SK-N-SH treated with all-trans-retinoic acid at 6 μM for 48 hours (cell line): ENCODE measurements around the gene DCAF5.
"Not testable (repeated sequence)": the region's sequence is repeated elsewhere in the genome, so short reads cannot be mapped to it uniquely, and the experiment has no call there.

Experiments
- ATAC-seq: fragments of 200-7000 bp; cut with Tn5 transposase; 3 replicates; pipeline ENCODE4 v1.9.1; 2020; ENCODE audit warnings: mild to moderate bottlenecking, moderate library complexity
- ARNTL ChIP-seq: fragments of 450-650 bp; formaldehyde crosslinking; IDR thresholded peaks from 2 replicates; pipeline ENCODE4 v1.5.0; 2020; ENCODE audit warnings: low read depth, mild to moderate bottlenecking, moderate library complexity, borderline replicate concordance
- BACH2 ChIP-seq: fragments of 250-450 bp; sonication (Bioruptor Pico); IDR thresholded peaks from 2 replicates; pipeline ENCODE4 v1.9.0; 2021; ENCODE audit warnings: mild to moderate bottlenecking, borderline replicate concordance
- CSDC2 ChIP-seq: fragments of 250-450 bp; sonication (Bioruptor Pico); IDR thresholded peaks from 2 replicates; pipeline ENCODE4 v1.5.0; 2020; ENCODE audit warnings: mild to moderate bottlenecking, moderate library complexity
- ESRRG ChIP-seq: fragments of 250-450 bp; sonication (Bioruptor Pico); IDR thresholded peaks from 2 replicates; pipeline ENCODE4 v1.6.1; 2021; ENCODE audit warnings: mild to moderate bottlenecking
- GLIS3 ChIP-seq: fragments of 250-450 bp; sonication (Bioruptor Pico); IDR thresholded peaks from 2 replicates; pipeline ENCODE4 v1.5.0; 2020; ENCODE audit warnings: mild to moderate bottlenecking, moderate library complexity
- ISL1 ChIP-seq: fragments of 250-450 bp; sonication (Bioruptor Pico); IDR thresholded peaks from 2 replicates; pipeline ENCODE4 v2.1.2; 2022; ENCODE audit warnings: mild to moderate bottlenecking, moderate library complexity
- OSR1 ChIP-seq: fragments of 250-450 bp; sonication (Bioruptor Pico); IDR thresholded peaks from 2 replicates; pipeline ENCODE4 v1.8.0; 2022; ENCODE audit warnings: moderate library complexity, mild to moderate bottlenecking, inconsistent platforms
- PPARA ChIP-seq: fragments of 250-450 bp; sonication (Bioruptor Pico); IDR thresholded peaks from 2 replicates; pipeline ENCODE4 v1.5.0; 2020; ENCODE audit warnings: mild to moderate bottlenecking, borderline replicate concordance
- RARB ChIP-seq: fragments of 250-450 bp; sonication (Bioruptor Pico); IDR thresholded peaks from 2 replicates; pipeline ENCODE4 v1.8.0; 2021; ENCODE audit warnings: mild to moderate bottlenecking, moderate library complexity
- TCF4 ChIP-seq: fragments of 250-450 bp; sonication (Bioruptor Pico); IDR thresholded peaks from 2 replicates; pipeline ENCODE4 v1.8.0; 2021; ENCODE audit warnings: mild to moderate bottlenecking, moderate library complexity, borderline replicate concordance
- ZC3H10 ChIP-seq: fragments of 250-450 bp; sonication (Bioruptor Pico); IDR thresholded peaks from 2 replicates; pipeline ENCODE4 v1.5.1; 2021; ENCODE audit warnings: mild to moderate bottlenecking, moderate library complexity
- ZFP3 ChIP-seq: fragments of 250-450 bp; sonication (Bioruptor Pico); IDR thresholded peaks from 2 replicates; pipeline ENCODE4 v1.5.0; 2020; ENCODE audit warnings: mild to moderate bottlenecking, moderate library complexity
- ZFP30 ChIP-seq: fragments of 450-650 bp; formaldehyde crosslinking; IDR thresholded peaks from 2 replicates; pipeline ENCODE4 v1.5.0; 2022; ENCODE audit warnings: mild to moderate bottlenecking, moderate library complexity
- ZNF565 ChIP-seq: fragments of 450-650 bp; formaldehyde crosslinking; conservative IDR thresholded peaks from 2 replicates; pipeline ENCODE4 v1.5.0; 2020; ENCODE audit warnings: low read depth, mild to moderate bottlenecking, moderate library complexity
- ZNF70 ChIP-seq: fragments of 450-650 bp; formaldehyde crosslinking; IDR thresholded peaks from 2 replicates; pipeline ENCODE4 v1.5.0; 2020; ENCODE audit warnings: mild to moderate bottlenecking, moderate library complexity
- ZNF8 ChIP-seq: fragments of 450-650 bp; formaldehyde crosslinking; IDR thresholded peaks from 2 replicates; pipeline ENCODE4 v1.5.0; 2020; ENCODE audit warnings: mild to moderate bottlenecking, moderate library complexity
- TF ChIP-seq, protein P1 (sequence below): fragments of 250-450 bp; sonication (Bioruptor Pico); IDR thresholded peaks from 2 replicates; pipeline ENCODE4 v1.5.1; 2020; ENCODE audit warnings: low read depth, mild to moderate bottlenecking, moderate library complexity
- TF ChIP-seq, protein P2 (sequence below): fragments of 250-450 bp; sonication (Bioruptor Pico); IDR thresholded peaks from 2 replicates; pipeline ENCODE4 v1.8.0; 2021; ENCODE audit warnings: low read depth, mild to moderate bottlenecking, moderate library complexity, borderline replicate concordance
- TF ChIP-seq, protein P3 (sequence below): fragments of 250-450 bp; sonication (Bioruptor Pico); IDR thresholded peaks from 2 replicates; pipeline ENCODE4 v1.5.0; 2020; ENCODE audit warnings: mild to moderate bottlenecking, moderate library complexity
- TF ChIP-seq, protein P4 (sequence below): fragments of 250-450 bp; sonication (Bioruptor Pico); IDR thresholded peaks from 2 replicates; pipeline ENCODE4 v1.8.0; 2020; ENCODE audit warnings: mild to moderate bottlenecking, moderate library complexity, borderline replicate concordance

Gene DCAF5

DNA sequence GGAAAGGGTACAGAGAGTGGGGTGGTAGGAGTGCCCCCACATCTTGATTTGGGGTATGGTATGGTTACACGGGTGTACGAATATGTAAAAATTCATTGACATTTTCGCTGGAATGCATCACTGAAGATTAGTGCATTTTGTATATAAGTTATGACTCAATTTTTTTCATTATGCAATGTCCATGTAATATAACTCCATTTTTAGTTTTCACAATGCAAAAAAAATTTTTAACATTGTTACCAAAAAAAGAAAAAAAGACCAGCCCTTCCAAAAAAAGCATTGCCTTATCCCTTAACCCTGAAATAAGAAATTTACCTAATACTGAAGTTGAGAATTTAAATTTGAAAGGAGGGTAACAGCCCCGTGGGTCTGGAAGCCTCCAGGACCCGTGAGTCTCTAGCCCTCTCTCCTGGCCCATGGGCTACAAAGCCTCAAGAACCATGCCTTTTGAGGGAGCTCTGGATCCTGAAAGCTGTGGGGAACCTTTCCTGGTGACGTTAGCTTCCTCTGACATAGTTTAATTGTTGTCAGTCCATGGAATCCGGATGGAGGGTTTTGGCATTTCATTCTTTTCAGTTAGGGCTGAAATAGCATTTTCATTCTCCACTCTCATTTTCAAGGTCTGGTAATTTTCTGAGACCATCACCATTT is 118.2 kb downstream of the DCAF5 start (continued):
- TF ChIP-seq, protein P1, sequence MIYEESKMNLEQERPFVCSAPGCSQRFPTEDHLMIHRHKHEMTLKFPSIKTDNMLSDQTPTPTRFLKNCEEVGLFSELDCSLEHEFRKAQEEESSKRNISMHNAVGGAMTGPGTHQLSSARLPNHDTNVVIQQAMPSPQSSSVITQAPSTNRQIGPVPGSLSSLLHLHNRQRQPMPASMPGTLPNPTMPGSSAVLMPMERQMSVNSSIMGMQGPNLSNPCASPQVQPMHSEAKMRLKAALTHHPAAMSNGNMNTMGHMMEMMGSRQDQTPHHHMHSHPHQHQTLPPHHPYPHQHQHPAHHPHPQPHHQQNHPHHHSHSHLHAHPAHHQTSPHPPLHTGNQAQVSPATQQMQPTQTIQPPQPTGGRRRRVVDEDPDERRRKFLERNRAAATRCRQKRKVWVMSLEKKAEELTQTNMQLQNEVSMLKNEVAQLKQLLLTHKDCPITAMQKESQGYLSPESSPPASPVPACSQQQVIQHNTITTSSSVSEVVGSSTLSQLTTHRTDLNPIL (CRISPR knock-in tag) = no peak
- TF ChIP-seq ARNTL (no peak), GLIS3 (no peak)
- TF ChIP-seq, protein P2, sequence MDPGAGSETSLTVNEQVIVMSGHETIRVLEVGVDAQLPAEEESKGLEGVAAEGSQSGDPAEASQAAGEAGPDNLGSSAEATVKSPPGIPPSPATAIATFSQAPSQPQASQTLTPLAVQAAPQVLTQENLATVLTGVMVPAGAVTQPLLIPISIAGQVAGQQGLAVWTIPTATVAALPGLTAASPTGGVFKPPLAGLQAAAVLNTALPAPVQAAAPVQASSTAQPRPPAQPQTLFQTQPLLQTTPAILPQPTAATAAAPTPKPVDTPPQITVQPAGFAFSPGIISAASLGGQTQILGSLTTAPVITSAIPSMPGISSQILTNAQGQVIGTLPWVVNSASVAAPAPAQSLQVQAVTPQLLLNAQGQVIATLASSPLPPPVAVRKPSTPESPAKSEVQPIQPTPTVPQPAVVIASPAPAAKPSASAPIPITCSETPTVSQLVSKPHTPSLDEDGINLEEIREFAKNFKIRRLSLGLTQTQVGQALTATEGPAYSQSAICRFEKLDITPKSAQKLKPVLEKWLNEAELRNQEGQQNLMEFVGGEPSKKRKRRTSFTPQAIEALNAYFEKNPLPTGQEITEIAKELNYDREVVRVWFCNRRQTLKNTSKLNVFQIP (CRISPR knock-in tag) = no peak

DNA sequence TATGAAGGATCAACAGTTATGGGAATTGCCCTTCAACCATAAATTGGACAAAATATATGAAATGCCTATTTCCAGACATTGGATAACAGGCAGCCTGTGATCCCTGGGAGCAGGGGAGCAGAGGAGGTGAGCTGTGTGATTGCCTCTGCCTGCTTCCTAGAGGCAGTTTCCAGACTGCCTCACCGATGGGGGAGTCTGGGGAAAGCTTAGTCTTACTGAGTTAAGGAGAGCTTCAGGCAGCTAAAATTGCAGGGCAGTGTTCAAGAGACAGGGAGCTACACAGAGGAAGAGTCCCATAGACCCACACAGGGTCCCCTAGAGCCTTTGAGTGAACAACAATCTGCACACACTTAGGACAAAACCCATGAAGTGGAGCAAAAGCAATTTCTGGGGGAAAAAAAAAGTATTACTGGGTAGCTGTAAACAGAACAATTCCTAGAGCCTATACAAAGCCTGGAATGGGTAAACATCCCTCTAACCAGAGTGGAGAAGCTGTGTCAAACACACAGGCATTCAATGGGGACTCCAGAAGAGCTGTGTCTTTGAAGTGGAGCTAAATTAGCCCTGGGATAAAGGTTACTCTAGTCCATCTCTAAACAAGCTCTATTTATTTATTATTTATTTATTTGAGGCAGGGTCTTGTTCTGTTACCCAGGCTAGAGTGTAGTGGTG is 125.5 kb downstream of the DCAF5 start:
- ATAC-seq = no peak
- TF ChIP-seq ESRRG = no peak
- TF ChIP-seq, protein P1 (CRISPR knock-in tag) = no peak
- no peak for TF ChIP-seq BACH2 (CRISPR knock-in tag)
- TF ChIP-seq ZFP30 = no peak
- TF ChIP-seq ZFP3 (CRISPR knock-in tag) = no peak
- no peak for TF ChIP-seq ZNF8 (CRISPR knock-in tag)
- TF ChIP-seq, protein P3, sequence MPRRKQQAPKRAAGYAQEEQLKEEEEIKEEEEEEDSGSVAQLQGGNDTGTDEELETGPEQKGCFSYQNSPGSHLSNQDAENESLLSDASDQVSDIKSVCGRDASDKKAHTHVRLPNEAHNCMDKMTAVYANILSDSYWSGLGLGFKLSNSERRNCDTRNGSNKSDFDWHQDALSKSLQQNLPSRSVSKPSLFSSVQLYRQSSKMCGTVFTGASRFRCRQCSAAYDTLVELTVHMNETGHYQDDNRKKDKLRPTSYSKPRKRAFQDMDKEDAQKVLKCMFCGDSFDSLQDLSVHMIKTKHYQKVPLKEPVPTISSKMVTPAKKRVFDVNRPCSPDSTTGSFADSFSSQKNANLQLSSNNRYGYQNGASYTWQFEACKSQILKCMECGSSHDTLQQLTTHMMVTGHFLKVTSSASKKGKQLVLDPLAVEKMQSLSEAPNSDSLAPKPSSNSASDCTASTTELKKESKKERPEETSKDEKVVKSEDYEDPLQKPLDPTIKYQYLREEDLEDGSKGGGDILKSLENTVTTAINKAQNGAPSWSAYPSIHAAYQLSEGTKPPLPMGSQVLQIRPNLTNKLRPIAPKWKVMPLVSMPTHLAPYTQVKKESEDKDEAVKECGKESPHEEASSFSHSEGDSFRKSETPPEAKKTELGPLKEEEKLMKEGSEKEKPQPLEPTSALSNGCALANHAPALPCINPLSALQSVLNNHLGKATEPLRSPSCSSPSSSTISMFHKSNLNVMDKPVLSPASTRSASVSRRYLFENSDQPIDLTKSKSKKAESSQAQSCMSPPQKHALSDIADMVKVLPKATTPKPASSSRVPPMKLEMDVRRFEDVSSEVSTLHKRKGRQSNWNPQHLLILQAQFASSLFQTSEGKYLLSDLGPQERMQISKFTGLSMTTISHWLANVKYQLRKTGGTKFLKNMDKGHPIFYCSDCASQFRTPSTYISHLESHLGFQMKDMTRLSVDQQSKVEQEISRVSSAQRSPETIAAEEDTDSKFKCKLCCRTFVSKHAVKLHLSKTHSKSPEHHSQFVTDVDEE (CRISPR knock-in tag) = no peak
- no peak for TF ChIP-seq GLIS3
- no peak for TF ChIP-seq ARNTL
- TF ChIP-seq TCF4 = no peak
- TF ChIP-seq ZNF70 = no peak
- TF ChIP-seq ISL1 = no peak
- TF ChIP-seq, protein P2 (CRISPR knock-in tag) = no peak
- no peak for TF ChIP-seq ZNF565 (CRISPR knock-in tag)
- TF ChIP-seq ZC3H10 (CRISPR knock-in tag) = no peak

DNA sequence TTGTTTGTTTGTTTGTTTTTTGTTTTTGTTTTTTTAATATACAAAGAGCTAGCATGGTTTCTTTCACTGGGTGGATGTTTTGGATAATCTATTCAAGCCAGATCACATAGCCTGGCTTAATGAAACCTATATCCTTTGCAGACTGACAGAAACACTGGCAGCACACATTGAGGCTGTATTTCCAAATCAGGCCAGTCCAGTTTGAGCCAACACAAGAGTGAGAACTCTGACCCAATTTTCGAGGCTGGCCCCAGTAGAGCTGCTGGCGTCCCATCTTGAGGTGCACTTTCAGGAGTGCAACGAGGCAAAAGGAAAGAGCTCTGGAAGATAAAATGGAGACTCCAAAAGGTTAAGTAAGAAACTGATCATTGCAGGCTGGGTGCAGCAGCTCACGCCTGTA is 129.9 kb downstream of the DCAF5 start:
- TF ChIP-seq RARB (no peak), CSDC2 (CRISPR knock-in tag) (no peak)
- TF ChIP-seq, all 23 proteins: peak for 0
- ATAC-seq = no peak

DNA sequence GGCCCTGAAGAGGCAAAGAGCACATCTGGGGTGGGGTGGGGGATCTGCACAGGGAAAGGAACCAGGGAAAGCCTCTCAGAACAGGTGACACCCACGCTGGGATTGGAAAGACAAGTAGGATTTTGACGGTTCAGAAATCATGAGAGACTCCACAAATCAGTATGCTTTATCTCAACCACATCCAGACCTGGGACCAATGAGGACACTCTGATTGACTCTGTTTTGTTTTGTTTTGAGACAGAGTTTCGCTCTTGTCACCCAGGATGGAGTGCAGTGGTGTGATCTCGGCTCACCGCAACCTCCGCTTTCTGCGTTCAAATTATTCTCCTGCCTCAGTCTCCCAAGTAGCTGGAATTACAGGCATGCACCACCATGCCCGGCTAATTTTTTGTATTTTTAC is 130.8 kb downstream of the DCAF5 start:
- ATAC-seq = not testable (repeated sequence)

DNA sequence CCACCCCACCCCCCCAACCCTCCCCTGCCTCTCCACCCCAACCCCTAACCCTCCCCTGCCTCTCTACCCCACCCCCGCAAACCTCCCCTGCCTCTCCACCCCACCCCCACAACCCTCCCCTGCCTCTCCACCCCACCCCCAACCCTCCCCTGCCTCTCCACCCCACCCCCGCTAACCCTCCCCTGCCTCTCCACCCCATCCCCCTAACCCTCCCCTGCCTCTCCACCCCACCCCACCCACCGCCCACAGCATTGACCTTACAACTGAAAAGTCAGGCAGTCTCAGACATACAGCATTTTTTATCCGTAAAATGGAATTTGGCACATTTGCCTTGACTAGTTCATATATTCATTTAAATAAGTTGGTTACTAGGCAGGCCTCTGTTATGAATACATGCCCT is 135.2 kb downstream of the DCAF5 start:
- ATAC-seq = no peak
- TF ChIP-seq, protein P4, sequence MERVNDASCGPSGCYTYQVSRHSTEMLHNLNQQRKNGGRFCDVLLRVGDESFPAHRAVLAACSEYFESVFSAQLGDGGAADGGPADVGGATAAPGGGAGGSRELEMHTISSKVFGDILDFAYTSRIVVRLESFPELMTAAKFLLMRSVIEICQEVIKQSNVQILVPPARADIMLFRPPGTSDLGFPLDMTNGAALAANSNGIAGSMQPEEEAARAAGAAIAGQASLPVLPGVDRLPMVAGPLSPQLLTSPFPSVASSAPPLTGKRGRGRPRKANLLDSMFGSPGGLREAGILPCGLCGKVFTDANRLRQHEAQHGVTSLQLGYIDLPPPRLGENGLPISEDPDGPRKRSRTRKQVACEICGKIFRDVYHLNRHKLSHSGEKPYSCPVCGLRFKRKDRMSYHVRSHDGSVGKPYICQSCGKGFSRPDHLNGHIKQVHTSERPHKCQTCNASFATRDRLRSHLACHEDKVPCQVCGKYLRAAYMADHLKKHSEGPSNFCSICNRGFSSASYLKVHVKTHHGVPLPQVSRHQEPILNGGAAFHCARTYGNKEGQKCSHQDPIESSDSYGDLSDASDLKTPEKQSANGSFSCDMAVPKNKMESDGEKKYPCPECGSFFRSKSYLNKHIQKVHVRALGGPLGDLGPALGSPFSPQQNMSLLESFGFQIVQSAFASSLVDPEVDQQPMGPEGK (CRISPR knock-in tag) = no peak
- no peak for TF ChIP-seq ZNF8 (CRISPR knock-in tag)
- TF ChIP-seq PPARA (CRISPR knock-in tag) = no peak
- no peak for TF ChIP-seq CSDC2 (CRISPR knock-in tag)
- TF ChIP-seq TCF4 = no peak
- TF ChIP-seq, protein P2 (CRISPR knock-in tag) = no peak
- TF ChIP-seq OSR1 = no peak
- TF ChIP-seq RARB = no peak
